ENCODE data around the gene HDAC7.

Gene HDAC7

GRCh38 chr12:47828976-47829482 is 9.3 kb upstream of the HDAC7 start:
- no CpG with 5 or more reads among the region's 7 CpGs for WGBS (ENCODE audit: insufficient coverage, insufficient read length)
- Histone ChIP-seq H3K4me3 (ENCODE audit: low read length) (no peak overlapping the region), H3K9me3 (ENCODE audit: control insufficient read depth, insufficient read depth, low read length) (no peaks in the 10 kb centered on the region), H3K27me3 (ENCODE audit: control insufficient read depth, insufficient read depth, low read length) (no peaks in the 10 kb centered on the region), H3K36me3 (ENCODE audit: control insufficient read depth, insufficient read depth, low read length) (no peaks in the 10 kb centered on the region), H3K27ac (ENCODE audit: low read length) (no peak overlapping the region), H3K4me1 (ENCODE audit: control insufficient read depth, insufficient read depth, low read length) (peaks cover 2% of the 10 kb centered on the region)
- no peak for DNase-seq (ENCODE audit: low read depth, low spot score)

DNA sequence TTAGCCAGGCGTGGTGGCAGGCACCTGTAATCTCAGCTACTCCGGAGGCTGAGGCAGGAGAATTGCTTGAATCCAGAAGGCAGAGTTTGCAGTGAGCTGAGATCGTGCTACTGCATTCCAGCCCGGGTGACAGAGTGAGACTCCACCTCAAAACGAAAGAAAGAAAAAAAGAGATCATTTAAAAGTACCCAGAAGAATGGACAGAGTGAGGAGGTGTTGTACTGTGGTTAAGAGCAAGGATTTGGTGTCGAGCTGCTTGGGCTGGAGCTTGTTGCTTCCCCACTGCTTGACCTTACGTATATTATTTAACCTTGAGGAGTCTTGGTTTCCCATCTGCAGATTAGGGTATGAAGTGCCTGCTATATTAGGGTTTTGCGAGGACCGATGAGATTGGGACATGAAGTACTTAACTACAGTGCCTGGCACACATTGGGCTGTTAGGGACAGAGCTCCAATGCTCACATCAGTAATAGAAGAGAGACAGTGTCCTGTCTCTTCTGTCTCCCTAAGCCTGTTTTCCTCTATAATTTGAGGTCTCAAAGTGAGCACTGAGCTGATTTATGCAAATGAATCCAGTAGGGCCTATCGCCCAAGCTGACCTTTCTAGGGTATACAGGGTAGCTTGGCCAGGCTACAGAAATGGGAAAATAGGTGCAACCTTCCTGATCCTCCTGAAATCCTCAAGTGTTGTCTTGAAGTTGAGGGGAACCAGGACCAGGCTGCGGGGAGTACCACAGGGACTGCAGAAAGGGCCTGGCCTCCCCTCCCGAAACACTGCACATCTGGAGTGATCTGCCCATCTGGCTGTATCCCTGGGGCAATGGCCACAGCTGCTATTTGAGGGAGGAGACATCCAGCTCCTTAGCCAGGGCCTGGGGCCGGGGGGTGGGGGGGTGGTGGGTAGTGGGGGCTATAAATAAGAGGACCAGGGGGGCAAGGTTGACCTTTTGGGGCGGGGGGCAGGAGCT is 8.6 kb upstream of the HDAC7 start:
- WGBS (ENCODE audit: insufficient coverage, insufficient read length): no CpG with 5 or more reads among the region's 14 CpGs
- peaks cover 2% of the 10 kb centered on the region for H3K4me1 ChIP-seq (ENCODE audit: control insufficient read depth, insufficient read depth, low read length)
- H3K27ac ChIP-seq (ENCODE audit: low read length): no peak overlapping the region
- DNase-seq (ENCODE audit: low read depth, low spot score): no peak
- H3K9me3 ChIP-seq (ENCODE audit: control insufficient read depth, insufficient read depth, low read length): no peaks in the 10 kb centered on the region
- H3K4me3 ChIP-seq (ENCODE audit: low read length): no peak overlapping the region
- no peaks in the 10 kb centered on the region for H3K27me3 ChIP-seq (ENCODE audit: control insufficient read depth, insufficient read depth, low read length)
- H3K36me3 ChIP-seq (ENCODE audit: control insufficient read depth, insufficient read depth, low read length): no peaks in the 10 kb centered on the region

- Histone ChIP-seq H3K4me1 (ENCODE audit: control insufficient read depth, insufficient read depth, low read length) (peaks cover 10% of the 10 kb centered on the region), H3K27ac (ENCODE audit: low read length) (no peak overlapping the region), H3K36me3 (ENCODE audit: control insufficient read depth, insufficient read depth, low read length) (no peaks in the 10 kb centered on the region), H3K27me3 (ENCODE audit: control insufficient read depth, insufficient read depth, low read length) (no peaks in the 10 kb centered on the region), H3K9me3 (ENCODE audit: control insufficient read depth, insufficient read depth, low read length) (no peaks in the 10 kb centered on the region), H3K4me3 (ENCODE audit: low read length) (no peak overlapping the region)
- no peak for DNase-seq (ENCODE audit: low read depth, low spot score)
- WGBS (ENCODE audit: insufficient coverage, insufficient read length): no CpG with 5 or more reads among the region's 6 CpGs
Observed at GRCh38 chr12:47825173-47825639, 5.5 kb upstream of the HDAC7 start.

GRCh38 chr12:47824635-47825034 is 4.9 kb upstream of the HDAC7 start:
- no peaks in the 10 kb centered on the region for H3K36me3 ChIP-seq (ENCODE audit: control insufficient read depth, insufficient read depth, low read length)
- H3K27me3 ChIP-seq (ENCODE audit: control insufficient read depth, insufficient read depth, low read length): no peaks in the 10 kb centered on the region
- no peak overlapping the region for H3K4me3 ChIP-seq (ENCODE audit: low read length)
- no peak overlapping the region for H3K27ac ChIP-seq (ENCODE audit: low read length)
- no CpG with 5 or more reads among the region's 3 CpGs for WGBS (ENCODE audit: insufficient coverage, insufficient read length)
- DNase-seq (ENCODE audit: low read depth, low spot score): no peak
- peaks cover 10% of the 10 kb centered on the region for H3K4me1 ChIP-seq (ENCODE audit: control insufficient read depth, insufficient read depth, low read length)
- no peaks in the 10 kb centered on the region for H3K9me3 ChIP-seq (ENCODE audit: control insufficient read depth, insufficient read depth, low read length)

DNA sequence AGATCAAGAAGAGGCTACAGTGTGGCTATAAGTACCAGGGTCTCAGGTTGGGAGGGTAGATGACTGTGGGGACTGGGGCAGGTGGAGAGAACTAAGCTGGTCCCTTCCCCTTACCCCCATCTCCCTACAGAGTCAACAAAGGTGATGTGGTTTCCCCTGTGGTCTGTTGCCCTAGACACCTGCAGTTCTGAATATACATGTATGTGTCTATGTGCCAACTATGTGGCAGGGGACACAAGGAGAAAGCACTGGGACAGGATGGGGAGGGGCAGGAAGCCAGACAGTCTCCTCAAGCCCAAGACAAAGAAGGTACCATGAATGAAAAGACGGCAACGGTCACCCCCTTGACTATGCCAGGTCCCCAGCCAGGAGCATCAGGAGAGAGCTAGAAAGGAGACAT is 4.5 kb upstream of the HDAC7 start:
- H3K36me3 ChIP-seq (ENCODE audit: control insufficient read depth, insufficient read depth, low read length): no peaks in the 10 kb centered on the region
- H3K4me3 ChIP-seq (ENCODE audit: low read length): no peak overlapping the region
- no peak overlapping the region for H3K27ac ChIP-seq (ENCODE audit: low read length)
- peaks cover 10% of the 10 kb centered on the region for H3K4me1 ChIP-seq (ENCODE audit: control insufficient read depth, insufficient read depth, low read length)
- no peaks in the 10 kb centered on the region for H3K27me3 ChIP-seq (ENCODE audit: control insufficient read depth, insufficient read depth, low read length)
- WGBS (ENCODE audit: insufficient coverage, insufficient read length): no CpG with 5 or more reads among the region's 2 CpGs
- no peak for DNase-seq (ENCODE audit: low read depth, low spot score)
- H3K9me3 ChIP-seq (ENCODE audit: control insufficient read depth, insufficient read depth, low read length): no peaks in the 10 kb centered on the region

DNA sequence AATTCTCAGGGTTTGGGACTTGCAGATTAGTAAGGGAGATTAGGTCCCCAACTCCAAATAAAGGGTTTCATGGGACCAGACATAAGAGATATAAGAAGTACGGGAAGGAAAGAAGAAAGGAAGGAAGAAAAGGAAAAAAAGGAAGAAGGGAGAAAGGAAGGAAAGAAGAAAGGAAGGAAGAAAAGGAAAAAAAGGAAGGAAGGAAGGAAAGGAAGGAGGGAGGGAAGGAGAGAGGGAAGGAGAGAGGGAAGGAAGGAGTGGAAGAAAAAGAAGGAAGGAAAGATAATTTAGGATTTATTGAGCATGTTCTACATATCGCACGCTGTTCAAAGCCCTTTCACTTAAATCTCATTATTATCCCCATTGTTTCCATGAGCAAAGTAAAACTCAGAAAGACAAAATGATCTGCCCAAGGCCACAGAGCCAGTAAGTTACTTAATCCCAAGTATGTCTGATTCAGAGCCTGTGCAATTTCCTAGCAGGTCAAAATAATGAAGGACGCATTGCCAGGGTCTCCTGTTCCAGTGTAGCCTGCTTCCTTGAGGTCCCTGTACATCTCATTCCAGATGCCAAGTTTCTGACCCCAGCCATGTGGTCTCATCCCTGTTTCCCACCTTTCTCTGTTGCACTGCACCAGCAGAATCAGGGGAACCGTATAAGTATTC is 3.9 kb upstream of the HDAC7 start:
- no peak overlapping the region for H3K27ac ChIP-seq (ENCODE audit: low read length)
- H3K36me3 ChIP-seq (ENCODE audit: control insufficient read depth, insufficient read depth, low read length): no peaks in the 10 kb centered on the region
- WGBS (ENCODE audit: insufficient coverage, insufficient read length): 90% methylated on average over 1 of the region's 5 CpGs
- DNase-seq (ENCODE audit: low read depth, low spot score): no peak
- H3K9me3 ChIP-seq (ENCODE audit: control insufficient read depth, insufficient read depth, low read length): no peaks in the 10 kb centered on the region
- no peaks in the 10 kb centered on the region for H3K27me3 ChIP-seq (ENCODE audit: control insufficient read depth, insufficient read depth, low read length)
- H3K4me1 ChIP-seq (ENCODE audit: control insufficient read depth, insufficient read depth, low read length): peaks cover 10% of the 10 kb centered on the region
- H3K4me3 ChIP-seq (ENCODE audit: low read length): no peak overlapping the region

DNA sequence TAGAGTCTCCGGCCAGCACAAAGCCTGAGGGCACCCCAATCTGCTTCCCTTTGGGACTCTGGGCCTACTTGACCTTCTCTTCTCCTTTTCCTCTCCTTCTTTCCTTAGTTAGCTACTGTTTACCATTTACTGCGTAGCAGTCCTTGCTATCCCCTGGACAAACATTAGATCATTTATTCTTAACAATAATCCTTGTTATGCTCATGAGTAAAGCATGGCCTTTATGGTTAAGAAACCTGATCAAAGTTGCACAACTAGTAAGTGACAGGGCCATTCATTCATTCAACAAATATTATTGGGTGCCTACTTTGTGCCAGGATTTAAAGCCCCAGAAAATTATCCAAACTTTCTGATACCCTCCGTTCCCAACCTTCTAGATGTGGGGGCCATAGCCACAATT is 3.2 kb upstream of the HDAC7 start:
- Histone ChIP-seq H3K4me1 (ENCODE audit: control insufficient read depth, insufficient read depth, low read length) (peaks cover 14% of the 10 kb centered on the region), H3K4me3 (ENCODE audit: low read length) (no peak overlapping the region), H3K36me3 (ENCODE audit: control insufficient read depth, insufficient read depth, low read length) (no peaks in the 10 kb centered on the region), H3K27ac (ENCODE audit: low read length) (no peak overlapping the region), H3K9me3 (ENCODE audit: control insufficient read depth, insufficient read depth, low read length) (no peaks in the 10 kb centered on the region), H3K27me3 (ENCODE audit: control insufficient read depth, insufficient read depth, low read length) (no peaks in the 10 kb centered on the region)
- WGBS (ENCODE audit: insufficient coverage, insufficient read length): no CpG with 5 or more reads among the region's 3 CpGs
- no peak for DNase-seq (ENCODE audit: low read depth, low spot score)

- Histone ChIP-seq H3K4me1 (ENCODE audit: control insufficient read depth, insufficient read depth, low read length) (peaks cover 15% of the 10 kb centered on the region), H3K27ac (ENCODE audit: low read length) (no peak overlapping the region), H3K27me3 (ENCODE audit: control insufficient read depth, insufficient read depth, low read length) (no peaks in the 10 kb centered on the region), H3K9me3 (ENCODE audit: control insufficient read depth, insufficient read depth, low read length) (no peaks in the 10 kb centered on the region), H3K4me3 (ENCODE audit: low read length) (no peak overlapping the region), H3K36me3 (ENCODE audit: control insufficient read depth, insufficient read depth, low read length) (no peaks in the 10 kb centered on the region)
- DNase-seq (ENCODE audit: low read depth, low spot score): no peak
- WGBS (ENCODE audit: insufficient coverage, insufficient read length): no CpG with 5 or more reads among the region's 2 CpGs
Observed at GRCh38 chr12:47822401-47822800, 2.7 kb upstream of the HDAC7 start.

DNA sequence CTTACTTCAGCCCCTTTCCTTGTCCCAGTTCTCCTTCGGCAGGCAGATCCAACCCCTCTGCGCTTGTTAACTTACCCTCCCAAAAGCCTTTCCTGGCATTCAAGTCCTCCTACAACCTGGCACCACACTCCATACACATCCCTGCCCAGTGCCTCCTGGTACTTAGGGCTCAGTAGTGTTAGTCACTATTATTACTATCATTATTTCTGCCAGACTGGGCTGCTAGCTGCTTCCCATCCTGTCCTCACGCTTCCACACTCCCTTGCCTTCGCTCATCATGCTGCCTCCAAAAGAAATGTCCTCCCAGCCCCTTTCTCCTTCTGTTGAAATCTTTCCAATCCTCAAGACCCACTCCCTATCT is 1.6 kb upstream of the HDAC7 start:
- Histone ChIP-seq H3K4me1 (ENCODE audit: control insufficient read depth, insufficient read depth, low read length) (peaks cover 22% of the 10 kb centered on the region), H3K4me3 (ENCODE audit: low read length) (no peak overlapping the region), H3K36me3 (ENCODE audit: control insufficient read depth, insufficient read depth, low read length) (no peaks in the 10 kb centered on the region), H3K9me3 (ENCODE audit: control insufficient read depth, insufficient read depth, low read length) (no peaks in the 10 kb centered on the region), H3K27ac (ENCODE audit: low read length) (no peak overlapping the region), H3K27me3 (ENCODE audit: control insufficient read depth, insufficient read depth, low read length) (no peaks in the 10 kb centered on the region)
- WGBS (ENCODE audit: insufficient coverage, insufficient read length): no CpG with 5 or more reads among the region's 4 CpGs
- DNase-seq (ENCODE audit: low read depth, low spot score): no peak

- peak overlapping the region; percentile 54 for H3K27ac ChIP-seq (ENCODE audit: low read length)
- H3K27me3 ChIP-seq (ENCODE audit: control insufficient read depth, insufficient read depth, low read length): no peaks in the 10 kb centered on the region
- no CpG with 5 or more reads among the region's 17 CpGs for WGBS (ENCODE audit: insufficient coverage, insufficient read length)
- H3K4me3 ChIP-seq (ENCODE audit: low read length): no peak overlapping the region; the same call in 1 of the 2 replicates
- no peaks in the 10 kb centered on the region for H3K36me3 ChIP-seq (ENCODE audit: control insufficient read depth, insufficient read depth, low read length)
- H3K4me1 ChIP-seq (ENCODE audit: control insufficient read depth, insufficient read depth, low read length): peaks cover 22% of the 10 kb centered on the region
- DNase-seq (ENCODE audit: low read depth, low spot score): no peak
- no peaks in the 10 kb centered on the region for H3K9me3 ChIP-seq (ENCODE audit: control insufficient read depth, insufficient read depth, low read length)
Observed at GRCh38 chr12:47820631-47821345, 1.1 kb upstream of the HDAC7 start.
